Ectodermal cell (in vitro differentiated cells): Measurements from ENCODE around the gene LACC1.

Source experiments
- H3K27ac ChIP-seq: 2 replicates; pipeline ENCODE4 v1.7.0; 2013; ENCODE audit warnings: mild to moderate bottlenecking, low read depth, low read length; ENCODE audit not compliant: insufficient read depth, poor library complexity, severe bottlenecking
- H3K27me3 ChIP-seq: 2 replicates; pipeline ENCODE4 v1.7.0; 2013; ENCODE audit warnings: mild to moderate bottlenecking, low read length; ENCODE audit not compliant: insufficient read depth, control insufficient read depth, poor library complexity, severe bottlenecking
- H3K36me3 ChIP-seq: one replicate; pipeline ENCODE4 v1.7.0; 2013; ENCODE audit warnings: low read length; ENCODE audit not compliant: control insufficient read depth, insufficient read depth
- H3K4me1 ChIP-seq: one replicate; pipeline ENCODE4 v1.7.0; 2013; ENCODE audit warnings: low read length; ENCODE audit not compliant: control insufficient read depth, insufficient read depth
- H3K4me3 ChIP-seq: 2 replicates; pipeline ENCODE4 v1.7.0; 2013; ENCODE audit warnings: low read depth, low read length, control low read depth; ENCODE audit not compliant: insufficient read depth
- H3K9me3 ChIP-seq: 2 replicates; pipeline ENCODE4 v1.7.0; 2013; ENCODE audit warnings: mild to moderate bottlenecking, low read length, moderate library complexity; ENCODE audit not compliant: control insufficient read depth
- WGBS, 2 experiments: methylation state at CpG; one replicate each; pipeline ENCODE4 v1.1.7; 2013; ENCODE audit warnings: missing lambda C conversion rate in 2 of 2; 5-methylcytosine and 5-hydroxymethylcytosine counted together

The LACC1 gene

GRCh38 chr13:43915451-43915850 is 35.7 kb downstream of the LACC1 start:
- Histone ChIP-seq H3K9me3 (no peaks in the 10 kb centered on the region), H3K4me3 (no peak overlapping the region), H3K36me3 (no peaks in the 10 kb centered on the region), H3K27ac (no peak overlapping the region), H3K27me3 (no peaks in the 10 kb centered on the region), H3K4me1 (no peaks in the 10 kb centered on the region)
- 81 to 87% methylated on average over 6 of the region's 6 CpGs for WGBS, 2 experiments

- Histone ChIP-seq H3K4me1 (no peaks in the 10 kb centered on the region), H3K9me3 (no peaks in the 10 kb centered on the region), H3K36me3 (no peaks in the 10 kb centered on the region), H3K4me3 (no peak overlapping the region), H3K27ac (no peak overlapping the region), H3K27me3 (no peaks in the 10 kb centered on the region)
- 69 to 70% methylated on average over 2 of the region's 2 CpGs for WGBS, 2 experiments
Measured at GRCh38 chr13:43916828-43917227, 37.1 kb downstream of the LACC1 start.

- Histone ChIP-seq H3K27ac (no peak overlapping the region), H3K36me3 (no peaks in the 10 kb centered on the region), H3K4me1 (no peaks in the 10 kb centered on the region), H3K27me3 (no peaks in the 10 kb centered on the region), H3K4me3 (no peak overlapping the region), H3K9me3 (no peaks in the 10 kb centered on the region)
- 76 to 89% methylated on average over 4 to 5 of the region's 5 CpGs for WGBS, 2 experiments
Measured at GRCh38 chr13:43918636-43919035, 38.9 kb downstream of the LACC1 start.

GRCh38 chr13:43920965-43921674 is 41.4 kb downstream of the LACC1 start:
- no peaks in the 10 kb centered on the region for H3K4me1 ChIP-seq
- no peaks in the 10 kb centered on the region for H3K9me3 ChIP-seq
- H3K27me3 ChIP-seq: no peaks in the 10 kb centered on the region
- H3K36me3 ChIP-seq: no peaks in the 10 kb centered on the region
- no peak overlapping the region for H3K4me3 ChIP-seq
- WGBS, 2 experiments: 89 to 90% methylated on average over 1 of the region's 1 CpG
- H3K27ac ChIP-seq: no peak overlapping the region

DNA sequence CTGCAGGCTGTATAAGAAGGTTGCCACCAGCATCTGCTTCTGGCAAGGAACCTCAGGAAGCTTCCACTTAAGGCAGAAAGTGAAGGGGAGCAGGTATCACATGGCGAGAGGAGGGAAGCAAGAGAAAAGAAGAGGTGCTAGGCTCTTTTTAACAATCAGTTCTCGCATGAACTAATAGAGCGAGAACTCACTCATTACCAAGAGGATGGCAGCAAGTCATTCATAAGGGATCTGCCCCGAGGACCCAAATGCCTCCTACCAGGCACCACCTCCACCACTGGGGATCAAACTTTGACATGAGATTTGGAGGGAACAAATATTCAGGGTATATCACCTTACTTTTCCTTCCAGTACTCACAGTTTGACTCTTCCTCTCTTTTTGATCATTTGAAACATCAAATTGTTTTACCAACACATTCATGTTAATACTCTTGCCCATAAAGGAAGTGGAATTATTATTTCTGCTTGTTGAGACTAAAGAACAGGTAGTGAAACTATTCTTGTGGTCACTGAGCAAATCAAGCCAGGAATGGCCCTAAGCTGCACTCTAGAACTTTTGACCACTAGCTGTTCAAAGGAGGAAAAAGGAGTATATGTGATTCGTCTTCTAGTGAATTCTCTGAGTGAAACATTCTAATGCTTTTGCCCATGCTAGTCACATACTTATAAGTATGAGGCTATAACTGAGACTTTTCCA is 45.0 kb downstream of the LACC1 start:
- Histone ChIP-seq H3K4me1 (no peaks in the 10 kb centered on the region), H3K27me3 (no peaks in the 10 kb centered on the region), H3K4me3 (no peak overlapping the region), H3K9me3 (no peaks in the 10 kb centered on the region), H3K36me3 (no peaks in the 10 kb centered on the region), H3K27ac (no peak overlapping the region)
- WGBS, 2 experiments: 96 to 97% methylated on average over 5 of the region's 5 CpGs

DNA sequence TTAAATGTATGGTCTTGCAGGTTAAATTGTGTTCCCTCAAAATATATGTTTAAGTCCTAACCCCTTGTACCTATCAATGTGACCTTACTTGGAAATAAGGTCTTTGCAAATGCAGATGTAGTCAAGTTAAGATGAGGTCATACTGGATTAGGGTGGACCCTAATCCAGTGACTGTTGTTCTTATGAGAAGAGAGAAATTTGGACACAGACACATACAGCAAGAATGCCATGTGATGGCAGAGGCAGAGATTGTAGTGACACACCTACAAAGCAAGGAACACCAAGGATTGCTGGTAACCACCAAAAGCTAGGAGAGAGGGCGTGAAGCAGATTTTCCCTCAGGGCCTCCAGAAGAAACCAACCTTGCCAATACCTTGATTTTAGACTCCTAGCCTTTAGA is 50.2 kb downstream of the LACC1 start:
- Histone ChIP-seq H3K27ac (no peak overlapping the region), H3K36me3 (no peaks in the 10 kb centered on the region), H3K9me3 (no peaks in the 10 kb centered on the region), H3K4me3 (no peak overlapping the region), H3K4me1 (no peaks in the 10 kb centered on the region), H3K27me3 (no peaks in the 10 kb centered on the region)
- 100% methylated on average over 1 of the region's 1 CpG for whole genome bisulfite sequencing, 2 experiments

- no peak overlapping the region for H3K27ac ChIP-seq
- 90 to 93% methylated on average over 2 of the region's 2 CpGs for WGBS, 2 experiments
- H3K36me3 ChIP-seq: no peaks in the 10 kb centered on the region
- H3K4me3 ChIP-seq: no peak overlapping the region
- no peaks in the 10 kb centered on the region for H3K4me1 ChIP-seq
- H3K27me3 ChIP-seq: no peaks in the 10 kb centered on the region
- no peaks in the 10 kb centered on the region for H3K9me3 ChIP-seq
Measured at GRCh38 chr13:43933378-43933777, 53.7 kb downstream of the LACC1 start.

GRCh38 chr13:43934273-43934672 is 54.6 kb downstream of the LACC1 start:
- H3K4me3 ChIP-seq: no peak overlapping the region
- no peaks in the 10 kb centered on the region for H3K27me3 ChIP-seq
- H3K9me3 ChIP-seq: no peaks in the 10 kb centered on the region
- no peaks in the 10 kb centered on the region for H3K4me1 ChIP-seq
- no peaks in the 10 kb centered on the region for H3K36me3 ChIP-seq
- H3K27ac ChIP-seq: no peak overlapping the region

GRCh38 chr13:43935878-43936277 is 56.2 kb downstream of the LACC1 start:
- WGBS, 2 experiments: 94 to 100% methylated on average over 1 of the region's 1 CpG
- no peak overlapping the region for H3K4me3 ChIP-seq
- no peaks in the 10 kb centered on the region for H3K4me1 ChIP-seq
- H3K27me3 ChIP-seq: no peaks in the 10 kb centered on the region
- no peaks in the 10 kb centered on the region for H3K9me3 ChIP-seq
- no peak overlapping the region for H3K27ac ChIP-seq
- no peaks in the 10 kb centered on the region for H3K36me3 ChIP-seq

DNA sequence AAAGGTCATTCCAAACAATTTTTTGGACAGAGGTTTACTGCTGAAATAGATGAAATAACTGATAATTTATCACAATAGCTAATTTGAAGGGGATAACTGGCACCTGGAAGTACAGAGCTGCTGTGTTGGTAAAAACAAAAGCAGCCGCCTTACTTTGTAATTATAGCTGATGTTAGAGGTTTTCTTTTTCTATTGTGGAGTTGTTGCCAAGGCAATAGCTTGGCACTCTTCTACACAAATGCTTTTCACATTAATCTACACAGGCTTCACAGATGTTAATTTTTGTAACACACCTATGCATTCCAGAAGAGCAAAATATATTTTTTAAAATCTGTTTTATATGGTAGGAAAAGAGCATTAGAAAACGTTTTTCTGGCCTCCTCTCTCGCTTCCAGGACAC is 56.9 kb downstream of the LACC1 start:
- Histone ChIP-seq H3K27me3 (no peaks in the 10 kb centered on the region), H3K36me3 (no peaks in the 10 kb centered on the region), H3K4me1 (no peaks in the 10 kb centered on the region), H3K9me3 (no peaks in the 10 kb centered on the region), H3K4me3 (no peak overlapping the region), H3K27ac (no peak overlapping the region)
- WGBS, 2 experiments: 87 to 93% methylated on average over 3 of the region's 3 CpGs
